NOMO-1 (cell line): ENCODE results near the gene TBCK.

ENCODE experiments used
- DNase-seq, 2 experiments: peaks; one replicate each; lab custom pipeline; 2025; ENCODE audit not compliant: unreplicated experiment in 2 of 2; lab: John Stamatoyannopoulos, UW

Gene TBCK

GRCh38 chr4:105998171-105999063, 317.6 kb downstream of the TBCK start:
- no peak for DNase-seq

GRCh38 chr4:105996845-105997244, 319.2 kb downstream of the TBCK start:
- no peak for DNase-seq

GRCh38 chr4:105994841-105995501, 321.0 kb downstream of the TBCK start:
- DNase-seq, result no peak

GRCh38 chr4:105994061-105994460, 321.9 kb downstream of the TBCK start:
- no peak for DNase-seq

GRCh38 chr4:105992641-105993305, 323.2 kb downstream of the TBCK start:
- no peak for DNase-seq

GRCh38 chr4:105991726-105992125, 324.3 kb downstream of the TBCK start:
- DNase-seq, result no peak
